PC-9 (cell line): Measurements from ENCODE around the gene CD96. TPM values are rescaled to one million over a fixed set of nuclear protein-coding genes. Genes with fewer than 3 reads are reported as not detected.

Experiments
- BruUV-seq: library from RNA; stranded (reverse); fragments of 400-500 nt; replicated peaks from 2 replicates; lab custom pipeline; 2021; lab: Mats Ljungman, UMichigan
- CTCF ChIA-PET: fragments of 300-600 bp; sonication (Branson Sonifier 250); formaldehyde crosslinking; loops from one replicate; lab custom pipeline; 2022; ENCODE audit warnings: antibody characterized with exemption; lab: Charles Lee
- POLR2A ChIA-PET: fragments of 300-600 bp; sonication (Branson Sonifier 250); formaldehyde crosslinking; loops from one replicate; lab custom pipeline; 2022; ENCODE audit warnings: antibody characterized with exemption; ENCODE audit not compliant: unreplicated experiment; lab: Charles Lee
- DNase-seq, 2 experiments: peaks; one replicate each; pipeline versions ENCODE4 v3.0.0 to v3.0.0-alpha.2; 2015 to 2022; ENCODE audit warnings: mixed read lengths in 1 of 2
- H2AFZ ChIP-seq: fragments of 200-600 bp; sonication (generic); 2 replicates; pipeline ENCODE4 v1.8.1; 2017; ENCODE audit warnings: antibody characterized with exemption
- H3F3A ChIP-seq: fragments of 200-600 bp; sonication (generic); 2 replicates; pipeline ENCODE4 v1.8.1; 2017; ENCODE audit warnings: antibody characterized with exemption, mild to moderate bottlenecking, low read depth; ENCODE audit not compliant: insufficient read depth
- H3K27ac ChIP-seq: fragments of 200-600 bp; sonication (generic); 2 replicates; pipeline ENCODE4 v1.6.1; 2016; ENCODE audit warnings: mixed run types
- H3K27me3 ChIP-seq: fragments of 200-600 bp; sonication (generic); 2 replicates; pipeline ENCODE4 v1.6.1; 2016; ENCODE audit warnings: low read depth, mixed run types; ENCODE audit not compliant: insufficient read depth
- H3K36me3 ChIP-seq: fragments of 200-600 bp; sonication (generic); 2 replicates; pipeline ENCODE4 v1.6.1; 2016; ENCODE audit warnings: low read depth, mixed run types
- H3K4me1 ChIP-seq: fragments of 200-600 bp; sonication (generic); replicated peaks from 2 replicates; pipeline ENCODE4 v1.6.1; 2016; ENCODE audit warnings: mixed run types; ENCODE audit not compliant: insufficient read depth
- H3K4me2 ChIP-seq: fragments of 200-600 bp; sonication (generic); 2 replicates; pipeline ENCODE4 v1.6.1; 2017; ENCODE audit warnings: mixed run types
- H3K4me3 ChIP-seq: fragments of 200-600 bp; sonication (generic); 2 replicates; pipeline ENCODE4 v1.6.1; 2016; ENCODE audit warnings: mixed run types
- H3K79me2 ChIP-seq: fragments of 200-600 bp; sonication (generic); 2 replicates; pipeline ENCODE4 v1.6.1; 2017; ENCODE audit warnings: low read depth, mixed run types
- H3K9me2 ChIP-seq: fragments of 200-600 bp; sonication (generic); 2 replicates; pipeline ENCODE4 v1.8.1; 2017; ENCODE audit warnings: mild to moderate bottlenecking; ENCODE audit not compliant: insufficient read depth
- H3K9me3 ChIP-seq: fragments of 200-600 bp; sonication (generic); 2 replicates; pipeline ENCODE4 v1.8.1; 2016; ENCODE audit warnings: low read depth; ENCODE audit not compliant: insufficient read depth
- H4K20me1 ChIP-seq: fragments of 200-600 bp; sonication (generic); 2 replicates; pipeline ENCODE4 v1.8.1; 2017; ENCODE audit not compliant: insufficient read depth
- EZH2 ChIP-seq: fragments of 200-600 bp; sonication (generic); IDR thresholded peaks from 2 replicates; pipeline ENCODE4 v1.8.0; 2017; ENCODE audit warnings: antibody characterized with exemption, low read depth
- intact Hi-C: fragments of 100-400 bp; cut with micrococcal nuclease; formaldehyde crosslinking; loops from one replicate; pipeline ENCODE4 v1.10.0; 2022; ENCODE audit not compliant: unreplicated experiment
- total RNA-seq: library from RNA; stranded (reverse); gene quantifications from 2 replicates; pipeline ENCODE4 v1.2.3, GENCODE V29; 2021
- TF ChIP-seq, protein P1 (sequence below): fragments of 200-600 bp; sonication (generic); conservative IDR thresholded peaks from 2 replicates; pipeline ENCODE4 v1.6.1; 2017; ENCODE audit warnings: mixed run types, antibody characterized with exemption, mild to moderate bottlenecking, moderate library complexity

CD96 gene
- total RNA-seq, 1 experiment from 2014 or later = 0.11 TPM

DNA sequence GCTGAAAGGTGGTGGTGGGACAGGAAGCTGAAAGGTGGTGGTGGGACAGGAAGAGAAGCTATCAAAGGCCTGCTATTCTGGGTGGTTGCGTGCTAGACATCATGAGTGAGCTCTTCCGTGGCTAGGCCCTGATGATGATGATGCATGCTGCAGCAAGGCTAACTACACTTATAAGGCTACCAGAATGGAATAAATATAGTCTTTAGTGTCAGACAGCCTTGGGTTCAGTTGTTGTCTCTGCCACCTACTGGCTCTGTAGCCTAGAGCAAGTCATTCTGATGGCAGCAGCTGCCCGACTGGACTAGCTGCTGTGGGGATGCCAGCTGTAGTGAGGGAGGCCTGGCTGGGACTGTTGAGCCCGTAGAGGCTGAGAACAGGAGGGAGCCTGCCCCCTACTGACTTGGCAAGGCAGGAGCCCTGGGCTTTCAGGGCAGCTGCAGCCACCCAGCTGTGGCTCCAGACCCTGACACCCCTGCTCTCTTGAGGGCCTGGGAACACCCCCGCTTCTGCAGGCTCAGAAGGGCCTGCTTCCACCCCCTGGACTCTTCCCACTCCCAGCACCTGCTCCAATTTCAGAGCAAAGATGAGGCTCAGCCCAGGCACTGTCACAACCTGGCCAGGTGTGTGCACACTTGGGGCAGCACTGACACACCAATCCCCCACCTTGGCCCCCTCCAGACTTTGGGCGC, 74.6 kb downstream of the CD96 start:
- no peaks in the 10 kb centered on the region for H4K20me1 ChIP-seq
- H3K27me3 ChIP-seq = no peaks in the 10 kb centered on the region
- no peaks in the 10 kb centered on the region for H3K36me3 ChIP-seq
- ChIA-PET POLR2A (no interaction called here), CTCF (interaction anchor here (0.6 to 1.1 kb wide), 4 partner anchors 22 to 362 kb away, joined by 3 to 8 read pairs (median 4); partner anchors contain the start of gene ZBED2)
- intact Hi-C loops = loop anchor here (1.0 kb wide), 1 partner anchor 38 kb away; no protein-coding TSS in a partner anchor
- peak; percentile 25 to 55 for DNase-seq
- H3F3A ChIP-seq = no peaks in the 10 kb centered on the region
- no peaks in the 10 kb centered on the region for H3K9me2 ChIP-seq
- BruUV-seq = no TSS peak
- H2AFZ ChIP-seq = no peak overlapping the region
- H3K79me2 ChIP-seq = no peaks in the 10 kb centered on the region
- TF ChIP-seq, protein P1, sequence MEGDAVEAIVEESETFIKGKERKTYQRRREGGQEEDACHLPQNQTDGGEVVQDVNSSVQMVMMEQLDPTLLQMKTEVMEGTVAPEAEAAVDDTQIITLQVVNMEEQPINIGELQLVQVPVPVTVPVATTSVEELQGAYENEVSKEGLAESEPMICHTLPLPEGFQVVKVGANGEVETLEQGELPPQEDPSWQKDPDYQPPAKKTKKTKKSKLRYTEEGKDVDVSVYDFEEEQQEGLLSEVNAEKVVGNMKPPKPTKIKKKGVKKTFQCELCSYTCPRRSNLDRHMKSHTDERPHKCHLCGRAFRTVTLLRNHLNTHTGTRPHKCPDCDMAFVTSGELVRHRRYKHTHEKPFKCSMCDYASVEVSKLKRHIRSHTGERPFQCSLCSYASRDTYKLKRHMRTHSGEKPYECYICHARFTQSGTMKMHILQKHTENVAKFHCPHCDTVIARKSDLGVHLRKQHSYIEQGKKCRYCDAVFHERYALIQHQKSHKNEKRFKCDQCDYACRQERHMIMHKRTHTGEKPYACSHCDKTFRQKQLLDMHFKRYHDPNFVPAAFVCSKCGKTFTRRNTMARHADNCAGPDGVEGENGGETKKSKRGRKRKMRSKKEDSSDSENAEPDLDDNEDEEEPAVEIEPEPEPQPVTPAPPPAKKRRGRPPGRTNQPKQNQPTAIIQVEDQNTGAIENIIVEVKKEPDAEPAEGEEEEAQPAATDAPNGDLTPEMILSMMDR = peak; percentile 55
- no peak for TF ChIP-seq EZH2
- H3K4me3 ChIP-seq = no peak overlapping the region
- H3K4me1 ChIP-seq = no peaks in the 10 kb centered on the region
- no peaks in the 10 kb centered on the region for H3K9me3 ChIP-seq
- H3K27ac ChIP-seq = no peak overlapping the region
- H3K4me2 ChIP-seq = no peak overlapping the region

DNA sequence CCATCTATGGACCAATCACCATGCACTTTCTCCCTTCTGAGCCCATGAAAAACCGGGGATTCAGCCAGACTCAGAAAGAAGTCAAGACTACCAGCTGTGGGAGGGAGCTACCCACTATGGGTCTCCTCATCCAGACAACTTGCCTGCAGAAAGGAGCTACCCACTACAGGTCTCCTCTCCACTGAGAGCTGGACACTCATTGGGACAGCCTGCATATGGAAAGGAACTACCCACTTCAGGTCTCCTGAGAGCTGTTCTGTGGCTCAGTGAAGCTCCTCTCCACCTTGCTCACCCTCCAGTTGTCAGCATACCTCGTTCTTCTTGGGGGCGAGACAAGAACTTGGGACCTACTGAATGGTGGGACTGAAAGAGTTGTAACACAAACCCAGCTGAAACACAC, 75.4 kb downstream of the CD96 start:
- Histone ChIP-seq H3K4me2 (no peak overlapping the region), H3K79me2 (no peaks in the 10 kb centered on the region), H3K36me3 (no peaks in the 10 kb centered on the region), H3K4me3 (no peak overlapping the region), H3K27me3 (no peaks in the 10 kb centered on the region), H2AFZ (no peak overlapping the region), H3K9me2 (no peaks in the 10 kb centered on the region), H4K20me1 (no peaks in the 10 kb centered on the region), H3K9me3 (no peaks in the 10 kb centered on the region), H3K27ac (no peak overlapping the region), H3K4me1 (no peaks in the 10 kb centered on the region), H3F3A (no peaks in the 10 kb centered on the region)
- ChIA-PET CTCF (no interaction called here), POLR2A (no interaction called here)
- no peak for DNase-seq
- TF ChIP-seq EZH2 = no peak
- TF ChIP-seq, protein P1 = no peak
- intact Hi-C loops = no loop called here
- BruUV-seq = no TSS peak

DNA sequence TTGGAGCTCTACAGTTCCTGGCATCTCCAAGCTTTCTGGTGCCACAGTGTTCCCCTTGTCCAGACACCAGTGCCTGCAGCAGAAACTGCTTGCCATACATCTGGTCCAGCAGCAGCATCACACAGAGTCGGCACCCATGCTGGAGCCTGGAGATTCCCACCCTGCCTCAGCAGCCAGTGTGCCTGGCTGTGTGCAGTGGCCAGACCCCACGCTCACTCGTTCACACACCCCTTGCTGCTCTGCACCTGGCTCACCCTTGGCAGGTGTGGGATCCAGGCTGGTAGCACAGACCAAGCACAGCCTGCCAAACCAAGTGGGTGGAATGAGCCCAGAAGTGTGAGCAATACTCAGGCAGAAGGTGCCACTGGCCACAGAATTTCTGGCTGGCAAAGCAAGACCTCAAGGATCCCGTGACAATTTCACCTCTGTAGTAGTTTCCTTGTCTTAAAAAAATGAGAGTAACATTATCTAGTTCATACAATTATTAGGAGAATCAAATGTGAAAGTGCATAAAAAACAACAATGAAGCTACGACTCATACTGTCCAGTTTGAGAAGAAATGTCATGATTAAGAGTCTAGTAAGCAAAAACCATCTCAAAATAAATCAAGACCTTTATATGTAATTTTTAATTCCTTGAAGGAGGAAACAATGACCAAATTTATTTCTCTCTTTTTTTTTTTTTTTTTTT, 76.1 kb downstream of the CD96 start:
- ChIA-PET POLR2A (no interaction called here), CTCF (no interaction called here)
- no peak overlapping the region for H3K27ac ChIP-seq
- intact Hi-C loops = no loop called here
- H3K79me2 ChIP-seq = no peaks in the 10 kb centered on the region
- H3K36me3 ChIP-seq = no peaks in the 10 kb centered on the region
- DNase-seq = no peak
- H4K20me1 ChIP-seq = no peaks in the 10 kb centered on the region
- H3K4me2 ChIP-seq = no peak overlapping the region
- no peaks in the 10 kb centered on the region for H3K9me3 ChIP-seq
- no peaks in the 10 kb centered on the region for H3K27me3 ChIP-seq
- H2AFZ ChIP-seq = no peak overlapping the region
- no peaks in the 10 kb centered on the region for H3F3A ChIP-seq
- H3K4me3 ChIP-seq = no peak overlapping the region
- TF ChIP-seq, protein P1 = no peak
- no peak for TF ChIP-seq EZH2
- no TSS peak for BruUV-seq
- H3K9me2 ChIP-seq = no peaks in the 10 kb centered on the region
- no peaks in the 10 kb centered on the region for H3K4me1 ChIP-seq
